Loucy (cell line): ENCODE data around the gene RALGPS1.

Experiments
- H2AFZ ChIP-seq: fragments of 200-600 bp; sonication (generic); 2 replicates; pipeline ENCODE4 v1.6.0; 2016; ENCODE audit warnings: antibody characterized with exemption, mild to moderate bottlenecking, low read length, moderate library complexity
- H3F3A ChIP-seq: fragments of 200-600 bp; 2 replicates; pipeline ENCODE4 v1.6.0; 2016; ENCODE audit warnings: antibody characterized with exemption, low read depth, mild to moderate bottlenecking
- H3K27me3 ChIP-seq: fragments of 200-600 bp; sonication (generic); 2 replicates; pipeline ENCODE4 v1.6.1; 2014; ENCODE audit warnings: low read length, mild to moderate bottlenecking; ENCODE audit not compliant: insufficient read depth, poor library complexity, severe bottlenecking
- H3K36me3 ChIP-seq: fragments of 200-600 bp; sonication (generic); 2 replicates; pipeline ENCODE4 v1.6.1; 2016; ENCODE audit warnings: low read length; ENCODE audit not compliant: insufficient read depth
- H3K4me1 ChIP-seq: fragments of 200-600 bp; sonication (generic); 2 replicates; pipeline ENCODE4 v1.5.1; 2014; ENCODE audit warnings: low read length, mild to moderate bottlenecking; ENCODE audit not compliant: insufficient read depth, poor library complexity, severe bottlenecking
- H3K4me2 ChIP-seq: fragments of 200-600 bp; sonication (generic); 2 replicates; pipeline ENCODE4 v1.6.0; 2014; ENCODE audit warnings: antibody characterized with exemption, low read length, low read depth, mild to moderate bottlenecking; ENCODE audit not compliant: poor library complexity, severe bottlenecking
- H3K4me3 ChIP-seq: fragments of 200-600 bp; sonication (generic); 2 replicates; pipeline ENCODE4 v1.5.1; 2014; ENCODE audit warnings: low read length, mild to moderate bottlenecking, mixed read lengths; ENCODE audit not compliant: poor library complexity, severe bottlenecking
- H3K79me2 ChIP-seq: fragments of 200-600 bp; sonication (generic); 2 replicates; pipeline ENCODE4 v1.6.1; 2014; ENCODE audit warnings: low read length; ENCODE audit not compliant: insufficient read depth
- H3K9ac ChIP-seq: fragments of 200-600 bp; sonication (generic); 2 replicates; pipeline ENCODE4 v1.6.0; 2014; ENCODE audit warnings: mild to moderate bottlenecking, low read depth, low read length, moderate library complexity; ENCODE audit not compliant: poor library complexity, severe bottlenecking
- H3K9me2 ChIP-seq: fragments of 200-600 bp; sonication (generic); replicated peaks from 2 replicates; pipeline ENCODE4 v1.6.1; 2016; ENCODE audit warnings: low read depth, low read length, mixed read lengths
- H3K9me3 ChIP-seq: fragments of 200-600 bp; sonication (generic); 2 replicates; pipeline ENCODE4 v1.6.1; 2014; ENCODE audit warnings: mild to moderate bottlenecking, antibody characterized with exemption, low read length, low read depth; ENCODE audit not compliant: insufficient read depth
- H4K20me1 ChIP-seq: fragments of 200-600 bp; sonication (generic); 2 replicates; pipeline ENCODE4 v1.6.0; 2014; ENCODE audit warnings: antibody characterized with exemption, low read length, mild to moderate bottlenecking; ENCODE audit not compliant: insufficient read depth, poor library complexity, severe bottlenecking
- EZH2phosphoT487 ChIP-seq: fragments of 200-600 bp; IDR thresholded peaks from 2 replicates; pipeline ENCODE4 v1.6.1; 2018; ENCODE audit warnings: antibody characterized with exemption, mild to moderate bottlenecking, moderate library complexity, borderline replicate concordance
- TF ChIP-seq, protein P1 (sequence below): fragments of 200-600 bp; sonication (generic); conservative IDR thresholded peaks from 2 replicates; pipeline ENCODE4 v1.5.1; 2014; ENCODE audit warnings: mild to moderate bottlenecking, antibody characterized with exemption, low read length

RALGPS1 gene

DNA sequence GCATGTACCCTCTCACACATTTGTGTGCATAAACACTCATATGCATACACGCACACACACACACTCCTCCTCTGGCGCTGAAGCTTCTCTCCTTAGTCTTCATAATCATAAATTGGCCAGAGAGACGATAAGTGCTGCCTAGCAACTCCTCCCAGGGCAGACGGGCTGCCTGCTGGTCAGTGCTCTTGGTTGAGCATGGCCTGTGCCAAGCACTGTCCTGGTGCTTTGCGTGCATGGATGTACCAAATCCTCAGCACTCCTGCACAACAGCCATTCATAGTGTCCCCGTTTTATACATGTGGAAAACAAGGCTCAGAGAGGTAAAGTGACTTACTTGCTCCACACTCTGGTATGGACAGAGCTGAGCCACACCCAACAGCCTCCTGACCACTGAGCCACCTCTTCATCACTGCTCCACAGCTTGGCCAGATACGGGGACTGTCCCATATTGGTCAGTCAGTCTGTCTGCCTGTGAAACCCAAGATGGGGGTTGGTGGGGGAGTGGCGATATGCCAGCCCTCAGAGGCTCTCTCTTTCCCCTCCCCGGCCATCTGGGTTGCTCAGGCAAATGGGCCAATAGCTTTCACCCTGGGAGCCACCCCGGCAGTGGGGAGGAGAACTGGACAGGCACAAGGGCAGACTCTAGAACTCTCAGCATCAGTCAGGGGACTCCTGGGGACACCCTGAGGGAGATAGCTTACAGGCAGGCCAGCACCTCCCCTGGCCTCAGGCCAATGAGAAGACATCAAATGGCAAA lies 285.7 kb downstream of the RALGPS1 start:
- Histone ChIP-seq H3K9ac (no peak overlapping the region), H3K4me1 (no peaks in the 10 kb centered on the region), H3F3A (no peaks in the 10 kb centered on the region), H3K9me3 (no peaks in the 10 kb centered on the region), H3K4me2 (no peak overlapping the region), H4K20me1 (no peaks in the 10 kb centered on the region), H3K4me3 (no peak overlapping the region), H3K79me2 (no peaks in the 10 kb centered on the region), H3K27me3 (no peaks in the 10 kb centered on the region), H2AFZ (no peak overlapping the region), H3K36me3 (no peaks in the 10 kb centered on the region), H3K9me2 (no peaks in the 10 kb centered on the region)
- TF ChIP-seq EZH2phosphoT487, result no peak
- TF ChIP-seq, protein P1, sequence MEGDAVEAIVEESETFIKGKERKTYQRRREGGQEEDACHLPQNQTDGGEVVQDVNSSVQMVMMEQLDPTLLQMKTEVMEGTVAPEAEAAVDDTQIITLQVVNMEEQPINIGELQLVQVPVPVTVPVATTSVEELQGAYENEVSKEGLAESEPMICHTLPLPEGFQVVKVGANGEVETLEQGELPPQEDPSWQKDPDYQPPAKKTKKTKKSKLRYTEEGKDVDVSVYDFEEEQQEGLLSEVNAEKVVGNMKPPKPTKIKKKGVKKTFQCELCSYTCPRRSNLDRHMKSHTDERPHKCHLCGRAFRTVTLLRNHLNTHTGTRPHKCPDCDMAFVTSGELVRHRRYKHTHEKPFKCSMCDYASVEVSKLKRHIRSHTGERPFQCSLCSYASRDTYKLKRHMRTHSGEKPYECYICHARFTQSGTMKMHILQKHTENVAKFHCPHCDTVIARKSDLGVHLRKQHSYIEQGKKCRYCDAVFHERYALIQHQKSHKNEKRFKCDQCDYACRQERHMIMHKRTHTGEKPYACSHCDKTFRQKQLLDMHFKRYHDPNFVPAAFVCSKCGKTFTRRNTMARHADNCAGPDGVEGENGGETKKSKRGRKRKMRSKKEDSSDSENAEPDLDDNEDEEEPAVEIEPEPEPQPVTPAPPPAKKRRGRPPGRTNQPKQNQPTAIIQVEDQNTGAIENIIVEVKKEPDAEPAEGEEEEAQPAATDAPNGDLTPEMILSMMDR, result no peak

DNA sequence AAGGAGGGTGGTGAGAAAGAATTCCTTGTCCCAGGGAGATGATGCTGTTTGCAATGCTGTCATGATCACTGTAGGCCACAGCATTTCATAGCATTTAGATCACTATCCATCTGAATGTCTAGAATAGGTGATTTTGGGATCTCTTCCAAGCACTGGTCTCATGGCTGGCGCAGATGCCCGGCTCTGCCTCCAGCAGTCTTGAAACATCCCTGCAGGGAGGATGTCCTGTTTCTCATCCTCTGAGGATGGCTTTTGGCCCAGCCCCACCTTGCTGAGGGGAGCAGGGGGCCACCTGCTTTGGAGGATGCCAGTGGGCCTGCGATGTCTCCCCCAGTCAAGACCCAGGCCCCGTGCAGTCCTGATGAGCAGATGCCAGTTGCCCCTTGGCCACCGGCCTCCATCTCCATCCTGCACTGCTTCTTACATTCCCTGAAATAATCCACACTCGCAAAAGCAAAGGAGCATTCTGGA lies 286.5 kb downstream of the RALGPS1 start:
- H3K79me2 ChIP-seq, result no peaks in the 10 kb centered on the region
- no peak overlapping the region for H3K4me3 ChIP-seq
- H3K36me3 ChIP-seq, result no peaks in the 10 kb centered on the region
- TF ChIP-seq EZH2phosphoT487, result no peak
- TF ChIP-seq, protein P1, result no peak
- no peak overlapping the region for H3K9ac ChIP-seq
- no peaks in the 10 kb centered on the region for H3F3A ChIP-seq
- H3K4me2 ChIP-seq, result no peak overlapping the region
- H4K20me1 ChIP-seq, result no peaks in the 10 kb centered on the region
- no peaks in the 10 kb centered on the region for H3K27me3 ChIP-seq
- no peak overlapping the region for H2AFZ ChIP-seq
- H3K9me3 ChIP-seq, result no peaks in the 10 kb centered on the region
- H3K4me1 ChIP-seq, result no peaks in the 10 kb centered on the region
- H3K9me2 ChIP-seq, result no peaks in the 10 kb centered on the region

DNA sequence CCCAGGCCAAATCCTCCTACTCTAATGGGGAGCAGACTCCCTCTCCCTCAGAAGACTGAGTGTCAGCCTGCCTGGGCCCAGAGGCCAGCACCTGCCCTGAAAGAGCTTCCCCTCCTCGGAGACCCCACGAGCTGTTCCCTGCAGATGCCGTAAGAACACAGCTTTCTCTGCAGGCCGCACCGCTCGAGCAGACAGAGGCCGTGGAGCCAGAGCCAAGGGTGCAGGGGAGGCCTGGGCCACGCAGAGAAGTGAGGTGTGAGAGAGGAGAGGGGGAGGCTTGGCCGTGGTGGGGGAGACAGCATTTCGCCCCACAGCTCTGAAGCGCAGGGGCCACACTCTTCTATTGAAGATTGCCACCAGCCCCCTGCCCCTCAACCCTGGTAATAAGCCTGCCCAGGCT lies 287.1 kb downstream of the RALGPS1 start:
- Histone ChIP-seq H3K4me2 (no peak overlapping the region), H3F3A (no peaks in the 10 kb centered on the region), H4K20me1 (no peaks in the 10 kb centered on the region), H3K36me3 (no peaks in the 10 kb centered on the region), H3K9me3 (no peaks in the 10 kb centered on the region), H2AFZ (no peak overlapping the region), H3K9me2 (no peaks in the 10 kb centered on the region), H3K79me2 (no peaks in the 10 kb centered on the region), H3K4me1 (no peaks in the 10 kb centered on the region), H3K9ac (no peak overlapping the region), H3K27me3 (no peaks in the 10 kb centered on the region), H3K4me3 (no peak overlapping the region)
- TF ChIP-seq, protein P1, result no peak
- TF ChIP-seq EZH2phosphoT487, result no peak
